T-helper 2 cell treated with Interferon-gamma antibody and Interleukin-4, amounts not matched to agents 5 μg/mL and 100 μg/mL, for 36 hours (primary cell): Measurements from ENCODE around the gene MRPL18.

Source experiments
- DNase-seq: peaks from one replicate; pipeline ENCODE4 v3.0.0; 2021; ENCODE audit warnings: low spot score
- H3K27ac Mint-ChIP-seq: one replicate; pipeline ENCODE4 v1.8.0; 2021; ENCODE audit warnings: mild to moderate bottlenecking, mixed read lengths
- H3K27me3 Mint-ChIP-seq: one replicate; pipeline ENCODE4 v1.8.0; 2021; ENCODE audit warnings: low read depth, mixed read lengths
- H3K36me3 Mint-ChIP-seq: one replicate; pipeline ENCODE4 v1.8.0; 2021; ENCODE audit warnings: low read depth, mixed read lengths
- H3K4me1 Mint-ChIP-seq: one replicate; pipeline ENCODE4 v1.8.0; 2021; ENCODE audit warnings: low read depth, mixed read lengths
- H3K4me3 Mint-ChIP-seq: one replicate; pipeline ENCODE4 v1.8.0; 2022; ENCODE audit warnings: mild to moderate bottlenecking, moderate library complexity, mixed read lengths
- H3K9me3 Mint-ChIP-seq: one replicate; pipeline ENCODE4 v1.8.0; 2021; ENCODE audit warnings: mixed read lengths

The MRPL18 gene

DNA sequence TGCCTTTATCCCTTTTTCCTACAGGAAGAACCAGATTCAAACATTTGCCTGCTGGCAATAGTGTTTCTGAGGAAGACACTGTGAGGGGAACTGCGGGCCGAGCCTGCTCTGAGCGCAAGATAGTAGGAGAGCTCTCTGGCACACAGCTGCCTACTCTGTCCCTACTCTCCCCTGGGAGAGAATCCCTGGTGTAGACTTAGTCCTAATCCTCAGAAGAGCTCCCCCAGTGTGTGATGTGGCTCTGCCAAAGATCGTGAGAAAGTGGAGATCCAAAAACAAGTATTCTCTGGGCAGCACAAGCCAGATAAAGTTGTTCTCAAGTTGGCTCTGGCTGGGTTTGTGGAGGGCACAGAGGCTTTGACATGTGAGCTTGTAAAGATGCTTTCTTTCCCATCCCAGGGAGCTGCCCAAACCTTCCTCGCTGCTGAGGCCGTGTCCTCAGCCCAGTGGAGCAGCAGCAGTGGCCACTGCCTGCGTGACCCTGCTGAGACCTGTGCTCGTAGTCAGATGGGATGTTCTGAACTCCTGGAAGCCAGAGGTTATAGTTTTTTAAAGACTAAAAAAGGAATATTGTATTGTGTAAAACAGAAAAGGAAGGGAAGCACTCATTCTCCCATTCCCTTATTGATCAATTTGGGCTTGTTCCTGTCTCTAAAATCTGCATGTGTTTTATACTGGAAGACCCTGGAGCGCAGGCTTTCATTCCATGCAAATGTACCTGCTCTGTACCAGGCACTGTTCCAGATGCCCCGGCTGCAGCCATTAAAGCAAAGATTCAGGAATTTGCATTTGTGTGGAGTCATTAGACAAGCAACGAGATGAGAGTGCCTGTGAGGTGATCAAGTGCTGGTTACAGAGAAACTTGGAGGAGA is 40.5 kb downstream of the MRPL18 start:
- H3K4me3 Mint-ChIP-seq: no peak overlapping the region
- H3K9me3 Mint-ChIP-seq: no peaks in the 10 kb centered on the region
- H3K4me1 Mint-ChIP-seq: peaks cover 5% of the 10 kb centered on the region
- H3K36me3 Mint-ChIP-seq: no peaks in the 10 kb centered on the region
- H3K27ac Mint-ChIP-seq: no peak overlapping the region
- H3K27me3 Mint-ChIP-seq: peaks cover 16% of the 10 kb centered on the region
- DNase-seq: no peak

- Mint-ChIP-seq H3K4me1 (peaks cover 5% of the 10 kb centered on the region), H3K36me3 (no peaks in the 10 kb centered on the region), H3K4me3 (no peak overlapping the region), H3K9me3 (no peaks in the 10 kb centered on the region), H3K27me3 (peaks cover 16% of the 10 kb centered on the region), H3K27ac (no peak overlapping the region)
- no peak for DNase-seq
Observed at GRCh38 chr6:159831373-159831679, 41.1 kb downstream of the MRPL18 start.

DNA sequence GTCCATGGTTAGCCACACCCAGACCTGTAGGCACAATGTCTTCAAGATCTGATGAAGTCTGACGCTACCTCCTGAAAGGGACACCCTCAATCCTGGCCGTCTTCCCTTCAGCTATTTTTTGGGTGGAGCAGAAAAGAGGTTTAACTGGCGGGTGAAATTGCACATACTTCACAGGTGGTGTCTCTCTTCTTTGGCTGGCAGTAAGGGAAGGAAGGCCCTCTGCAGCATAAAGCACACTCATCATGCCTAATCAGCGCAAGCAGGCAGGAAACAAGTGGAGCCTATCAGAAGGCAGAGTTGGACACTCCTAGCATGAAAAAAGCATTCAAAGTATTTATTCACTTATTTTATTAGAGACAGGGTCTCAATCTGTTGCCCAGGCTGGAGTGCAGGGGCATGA is 42.7 kb downstream of the MRPL18 start:
- no peak for DNase-seq
- H3K27me3 Mint-ChIP-seq: peaks cover 16% of the 10 kb centered on the region

GRCh38 chr6:159833556-159833955 is 43.3 kb downstream of the MRPL18 start:
- Mint-ChIP-seq H3K9me3 (no peaks in the 10 kb centered on the region), H3K4me3 (no peak overlapping the region), H3K4me1 (peaks cover 5% of the 10 kb centered on the region), H3K27me3 (peaks cover 16% of the 10 kb centered on the region), H3K36me3 (no peaks in the 10 kb centered on the region), H3K27ac (no peak overlapping the region)
- DNase-seq: no peak

More for the DNA sequence above, 42.7 kb downstream of the MRPL18 start:
- Mint-ChIP-seq H3K27ac (no peak overlapping the region), H3K4me3 (no peak overlapping the region), H3K36me3 (no peaks in the 10 kb centered on the region), H3K4me1 (peaks cover 5% of the 10 kb centered on the region), H3K9me3 (no peaks in the 10 kb centered on the region)

- Mint-ChIP-seq H3K36me3 (no peaks in the 10 kb centered on the region), H3K27me3 (peaks cover 16% of the 10 kb centered on the region), H3K27ac (no peak overlapping the region), H3K4me3 (no peak overlapping the region), H3K9me3 (no peaks in the 10 kb centered on the region), H3K4me1 (peaks cover 5% of the 10 kb centered on the region)
- no peak for DNase-seq
Observed at GRCh38 chr6:159833997-159834603, 43.8 kb downstream of the MRPL18 start.

DNA sequence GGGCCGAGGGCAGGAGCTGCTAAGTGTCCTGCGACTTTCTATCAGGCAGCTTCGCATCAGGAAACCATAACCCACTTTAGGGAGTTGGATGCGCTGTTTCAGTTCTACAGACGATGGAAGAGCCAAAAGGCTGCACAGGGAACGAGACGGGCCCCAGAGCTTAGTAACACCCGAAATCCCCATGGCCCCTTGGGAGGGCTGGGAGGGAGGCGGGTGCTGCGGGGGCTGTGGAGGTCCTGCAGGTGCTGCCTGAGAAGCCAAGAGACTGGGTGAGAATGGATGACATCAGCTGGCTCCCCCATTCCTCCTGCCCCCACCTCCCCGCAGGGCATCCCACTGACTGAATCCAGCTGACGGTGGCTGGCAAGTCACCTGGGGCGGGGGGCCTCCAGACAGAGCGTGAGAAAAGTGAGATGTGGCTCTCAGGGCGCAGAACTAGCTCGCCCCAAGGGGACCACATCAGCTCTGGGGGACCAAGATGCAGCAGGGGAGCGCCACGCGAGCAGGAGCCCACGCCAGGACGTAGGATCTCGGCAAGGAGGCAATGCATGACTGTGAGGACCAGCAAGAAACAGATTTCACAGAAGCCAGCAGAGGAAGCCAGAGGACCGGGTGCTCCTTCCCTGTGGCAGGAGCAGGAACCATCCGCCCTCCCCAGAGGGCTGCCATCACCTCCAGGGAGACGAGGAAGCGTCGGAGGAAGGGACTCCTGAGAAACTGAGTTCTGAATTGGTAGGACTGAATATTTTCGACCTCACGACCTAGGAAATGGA is 46.6 kb downstream of the MRPL18 start:
- Mint-ChIP-seq H3K36me3 (no peaks in the 10 kb centered on the region), H3K4me3 (no peak overlapping the region), H3K27ac (no peak overlapping the region), H3K9me3 (no peaks in the 10 kb centered on the region), H3K27me3 (peaks cover 12% of the 10 kb centered on the region), H3K4me1 (no peaks in the 10 kb centered on the region)
- no peak for DNase-seq

DNA sequence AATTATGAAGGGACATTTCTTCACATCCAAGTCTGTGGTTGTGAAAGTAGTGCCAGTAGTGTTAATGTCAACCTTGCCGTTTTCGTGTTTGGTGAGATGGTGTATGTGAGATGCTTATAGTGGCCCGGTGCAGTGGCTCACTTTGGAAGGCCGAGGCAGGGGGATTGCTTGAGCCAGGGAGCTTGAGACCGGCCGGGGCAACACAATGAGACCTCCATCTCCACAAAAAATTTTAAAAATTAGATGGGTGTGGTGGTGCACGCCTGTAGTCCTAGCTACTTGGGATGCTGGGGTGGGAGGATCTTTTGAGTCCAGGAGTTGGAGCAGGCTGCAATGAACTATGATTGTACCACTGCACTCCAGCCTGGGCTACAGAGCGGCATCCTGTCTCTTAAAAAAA is 47.2 kb downstream of the MRPL18 start:
- Mint-ChIP-seq H3K4me3 (no peak overlapping the region), H3K27ac (no peak overlapping the region), H3K9me3 (no peaks in the 10 kb centered on the region), H3K27me3 (peaks cover 12% of the 10 kb centered on the region), H3K36me3 (no peaks in the 10 kb centered on the region), H3K4me1 (no peaks in the 10 kb centered on the region)
- no peak for DNase-seq

- no peak for DNase-seq
- Mint-ChIP-seq H3K36me3 (no peaks in the 10 kb centered on the region), H3K4me3 (no peak overlapping the region), H3K27ac (no peak overlapping the region), H3K4me1 (no peaks in the 10 kb centered on the region), H3K9me3 (no peaks in the 10 kb centered on the region), H3K27me3 (peaks cover 12% of the 10 kb centered on the region)
Observed at GRCh38 chr6:159838020-159838744, 47.9 kb downstream of the MRPL18 start.

- H3K4me1 Mint-ChIP-seq: peaks cover 1% of the 10 kb centered on the region
- no peak overlapping the region for H3K4me3 Mint-ChIP-seq
- no peaks in the 10 kb centered on the region for H3K9me3 Mint-ChIP-seq
- H3K27ac Mint-ChIP-seq: no peak overlapping the region
- H3K36me3 Mint-ChIP-seq: no peaks in the 10 kb centered on the region
- DNase-seq: no peak
- peaks cover 12% of the 10 kb centered on the region for H3K27me3 Mint-ChIP-seq
Observed at GRCh38 chr6:159842035-159842434, 51.8 kb downstream of the MRPL18 start.

DNA sequence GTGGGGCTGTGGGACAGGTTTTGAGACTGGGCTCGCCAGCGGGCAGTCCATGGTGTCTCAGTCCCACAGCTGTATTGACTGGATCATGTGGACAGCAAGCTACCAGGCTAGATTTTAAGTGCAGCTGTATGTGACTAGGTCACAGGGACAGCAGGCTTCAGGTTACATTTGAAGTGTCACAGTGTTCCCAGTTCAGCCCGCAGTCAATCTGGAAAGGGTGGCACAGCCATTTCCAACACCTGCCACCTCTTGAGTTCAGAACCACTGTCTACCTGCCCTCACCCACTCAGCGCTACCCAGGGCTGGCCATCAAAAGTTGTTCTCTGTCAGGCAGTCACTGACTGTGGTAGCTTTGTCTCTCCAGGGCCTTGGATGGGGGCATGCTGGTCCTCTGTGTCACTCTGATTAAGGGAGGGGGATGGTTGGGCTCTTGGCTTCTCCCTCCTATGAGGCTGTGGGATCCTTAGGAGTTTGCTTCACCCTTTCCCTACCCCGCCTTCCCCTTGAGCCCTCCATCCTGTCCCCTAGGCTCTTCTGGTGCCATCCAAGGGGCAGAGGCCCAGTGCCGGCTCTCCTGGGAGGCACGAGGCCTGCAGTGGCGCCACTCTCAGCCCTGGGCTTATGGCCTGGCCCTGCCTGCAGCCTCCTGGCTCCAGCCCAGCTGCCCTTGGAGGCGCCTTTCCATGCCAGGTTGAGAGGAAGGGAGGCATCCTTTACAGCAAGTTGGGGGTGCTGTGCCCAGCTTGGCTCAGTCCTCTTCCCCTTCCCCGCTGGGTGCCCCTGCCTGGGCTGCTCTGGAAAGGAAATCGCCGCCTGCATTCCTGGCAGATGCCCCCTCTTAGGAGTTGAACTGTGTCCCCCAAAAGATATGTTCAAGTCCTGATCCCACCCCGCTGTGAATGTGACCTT is 54.7 kb downstream of the MRPL18 start:
- Mint-ChIP-seq H3K27me3 (peaks cover 8% of the 10 kb centered on the region), H3K27ac (no peak overlapping the region), H3K9me3 (peaks cover 12% of the 10 kb centered on the region), H3K4me3 (no peak overlapping the region), H3K36me3 (no peaks in the 10 kb centered on the region), H3K4me1 (peaks cover 1% of the 10 kb centered on the region)
- no peak for DNase-seq
